H7 (cell line): Measurements from ENCODE around the gene WLS. TPM values are rescaled to one million over a fixed set of nuclear protein-coding genes. Genes with fewer than 3 reads are reported as not detected.

Source experiments
- DNase-seq: peaks from one replicate; pipeline ENCODE4 v3.0.0; 2012
- H3K27me3 ChIP-seq: 2 replicates; pipeline ENCODE4 v1.6.0; 2011; ENCODE audit warnings: mild to moderate bottlenecking, low read length; ENCODE audit not compliant: control insufficient read depth, insufficient read depth
- H3K36me3 ChIP-seq: replicated peaks from 2 replicates; pipeline ENCODE4 v1.5.1; 2011; ENCODE audit warnings: low read length; ENCODE audit not compliant: control insufficient read depth, insufficient read depth
- H3K4me3 ChIP-seq: 2 replicates; pipeline ENCODE4 v1.5.1; 2011; ENCODE audit warnings: low read depth, mild to moderate bottlenecking, control low read depth, low read length, moderate library complexity; ENCODE audit not compliant: insufficient read depth
- total RNA-seq: library from RNA; depleted of rRNA; stranded (reverse); fragments of >200 nt; shearing (Covaris generic); gene quantifications from 2 replicates; pipeline ENCODE4 v1.2.3, GENCODE V29; 2014

Gene WLS
- total RNA-seq, 1 experiment from 2014 or later = 9.5 TPM

DNA sequence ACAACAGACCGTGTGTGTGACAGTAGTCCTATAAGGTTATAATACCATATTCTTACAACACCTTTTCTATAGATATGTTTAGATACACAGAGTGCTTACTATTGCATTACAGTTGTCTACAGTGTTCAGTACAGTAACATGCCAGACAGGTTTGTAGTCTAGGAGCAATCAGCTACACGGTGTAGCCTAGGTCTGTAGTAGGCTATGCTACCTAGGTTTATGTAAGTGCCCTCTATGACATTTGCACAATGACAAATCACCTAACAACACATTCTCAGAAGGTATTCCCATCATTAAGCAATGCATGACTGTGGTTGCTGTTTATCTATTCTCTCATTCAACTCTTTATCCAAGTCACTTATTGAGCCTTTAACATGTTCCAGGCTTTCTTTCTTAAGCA, 1.8 kb upstream of the WLS start:
- DNase-seq = no peak
- H3K36me3 ChIP-seq = no peaks in the 10 kb centered on the region
- peaks cover 78% of the 10 kb centered on the region for H3K27me3 ChIP-seq
- no peak overlapping the region for H3K4me3 ChIP-seq

- Histone ChIP-seq H3K4me3 (no peak overlapping the region; the same call in 1 of the 2 replicates), H3K36me3 (no peaks in the 10 kb centered on the region), H3K27me3 (peaks cover 86% of the 10 kb centered on the region)
- peak; percentile 38 for DNase-seq
Measured at GRCh38 chr1:68233202-68233601, 879 bp upstream of the WLS start.

DNA sequence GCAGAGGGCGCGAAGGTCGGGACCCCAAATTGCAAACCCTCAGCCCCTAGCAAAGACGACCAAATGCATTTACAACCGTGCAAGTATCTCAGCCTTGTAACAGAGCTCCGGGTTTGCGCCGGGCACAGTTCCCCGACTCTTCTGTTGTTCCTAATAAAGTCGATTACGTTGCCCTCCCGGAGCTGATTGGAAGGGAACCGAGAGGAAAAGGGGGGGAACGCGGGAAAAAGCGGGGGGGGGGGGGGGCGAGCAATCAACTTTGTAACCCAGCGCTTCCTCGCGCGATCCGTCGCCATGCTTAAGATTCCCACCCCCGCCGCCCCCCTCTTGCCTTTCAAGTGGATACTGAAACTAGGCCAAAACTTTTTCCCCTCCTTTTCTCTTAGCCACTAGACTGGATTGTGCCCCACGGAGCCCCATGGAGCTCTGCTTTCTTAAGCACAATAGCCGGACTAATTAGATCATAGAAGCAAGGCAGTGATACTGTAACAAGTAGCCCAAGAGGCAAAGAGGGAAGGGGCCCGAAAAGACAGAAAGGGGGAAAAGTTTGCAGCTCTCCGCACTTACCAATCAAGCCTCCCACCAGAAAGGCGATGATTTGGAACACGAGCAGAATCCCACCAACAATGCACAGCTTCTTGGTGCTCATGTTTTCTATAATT, 565 bp downstream of the WLS start:
- H3K36me3 ChIP-seq = no peaks in the 10 kb centered on the region
- DNase-seq = peak; percentile 75
- H3K27me3 ChIP-seq = peaks cover 83% of the 10 kb centered on the region
- peak overlapping the region; percentile 85 for H3K4me3 ChIP-seq

DNA sequence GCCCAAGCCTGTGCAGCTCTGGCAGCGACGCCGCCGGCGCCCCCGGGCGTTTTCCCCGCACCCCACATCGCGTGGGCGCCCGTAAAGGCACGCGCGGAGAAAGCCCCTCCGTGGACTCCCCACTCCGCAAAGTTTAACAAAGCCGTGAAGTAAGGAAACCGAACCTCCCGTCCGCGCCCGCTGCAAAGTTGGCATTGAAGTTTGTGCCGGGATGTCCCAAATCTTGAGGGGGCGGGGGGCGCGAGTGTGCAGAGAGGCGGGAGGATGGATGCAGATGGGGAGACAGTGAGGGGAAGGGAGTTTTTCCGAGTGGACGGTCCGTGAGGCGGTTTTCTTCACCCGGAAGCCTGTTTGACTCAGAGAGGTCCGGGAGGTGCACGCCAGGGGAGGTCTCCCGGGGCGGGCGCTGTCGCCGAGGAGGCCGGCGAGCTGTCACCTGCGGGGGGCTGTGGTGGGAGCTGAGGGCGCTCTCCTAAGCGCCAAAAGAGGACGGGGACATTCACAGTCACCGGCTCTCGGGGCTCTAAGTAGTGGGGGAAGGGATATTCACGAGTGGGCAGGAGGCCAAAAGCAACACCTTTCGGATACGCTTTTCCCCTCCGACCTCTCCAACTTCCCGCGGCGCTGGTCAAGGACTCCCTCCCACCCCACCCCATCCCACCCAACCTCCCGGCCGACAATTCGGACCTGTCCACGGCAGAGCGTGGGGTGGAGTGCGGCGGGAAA, 1.3 kb downstream of the WLS start:
- Histone ChIP-seq H3K27me3 (peaks cover 78% of the 10 kb centered on the region), H3K36me3 (no peaks in the 10 kb centered on the region), H3K4me3 (peak overlapping the region; percentile 85)
- peak; percentile 54 for DNase-seq

- Histone ChIP-seq H3K36me3 (no peaks in the 10 kb centered on the region), H3K4me3 (peak overlapping the region; percentile 85), H3K27me3 (peaks cover 72% of the 10 kb centered on the region)
- peak; percentile 33 for DNase-seq
Measured at GRCh38 chr1:68230484-68230802, 1.9 kb downstream of the WLS start.

DNA sequence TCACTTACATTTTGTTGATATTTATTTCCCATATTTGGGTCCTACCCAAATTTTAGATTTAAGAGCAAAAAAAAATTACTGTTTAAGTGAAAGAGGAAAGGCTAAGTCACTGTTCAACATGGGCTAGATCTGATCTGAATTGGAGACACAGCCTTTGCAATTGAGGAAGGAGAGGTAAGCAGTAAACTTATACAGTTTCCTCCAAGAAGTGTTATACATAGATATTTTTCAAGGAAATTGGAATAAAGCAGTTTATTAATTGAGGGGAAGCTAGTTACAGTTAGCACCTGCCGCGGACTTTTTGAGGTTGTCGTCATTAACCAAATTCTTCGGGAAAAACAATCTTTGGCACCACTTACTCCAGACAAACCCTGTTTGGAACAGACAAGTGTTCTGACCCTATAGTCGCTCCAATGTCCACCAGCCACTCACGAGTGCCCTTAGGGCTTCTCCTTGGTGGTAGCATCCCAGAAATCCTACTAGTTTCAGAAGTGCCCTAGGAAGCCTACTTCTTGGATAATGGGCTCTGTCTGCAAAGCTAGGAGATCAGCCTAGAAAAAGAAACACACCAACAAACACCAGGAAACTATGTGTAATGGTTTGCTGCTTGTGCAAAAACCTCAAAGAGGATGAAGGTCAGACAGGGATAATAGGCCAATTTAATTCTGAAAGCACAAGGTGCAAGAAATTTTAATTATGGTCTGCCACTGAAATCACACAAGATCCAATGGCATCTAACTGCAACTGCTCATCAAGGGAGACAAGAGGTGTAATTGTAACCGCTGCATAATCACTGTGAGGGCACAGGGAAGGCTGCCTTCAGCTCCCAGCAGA, 2.5 kb downstream of the WLS start:
- Histone ChIP-seq H3K27me3 (peaks cover 67% of the 10 kb centered on the region), H3K4me3 (no peak overlapping the region), H3K36me3 (no peaks in the 10 kb centered on the region)
- no peak for DNase-seq

DNA sequence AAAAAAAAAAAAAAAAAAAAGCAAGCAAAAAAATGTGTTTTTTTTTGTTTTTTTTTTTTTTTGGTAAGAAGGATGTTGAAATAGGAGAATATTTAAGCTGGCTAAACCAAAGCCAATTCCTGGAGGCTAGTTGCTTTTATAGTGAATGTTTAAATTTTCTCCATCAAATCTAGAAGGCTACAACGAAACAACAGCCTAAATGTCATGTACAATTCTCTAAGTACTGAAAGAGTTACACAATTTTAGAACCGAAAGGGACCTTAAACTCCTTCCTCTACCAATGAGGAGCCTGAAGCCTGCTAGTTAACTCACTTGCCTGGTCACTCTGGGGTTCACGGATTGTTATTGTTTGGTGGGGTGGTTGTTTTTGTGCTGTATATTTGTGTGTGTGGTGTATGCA, 3.5 kb downstream of the WLS start:
- Histone ChIP-seq H3K27me3 (peaks cover 57% of the 10 kb centered on the region), H3K4me3 (no peak overlapping the region), H3K36me3 (no peaks in the 10 kb centered on the region)
- no peak for DNase-seq

- DNase-seq = no peak
- no peak overlapping the region for H3K4me3 ChIP-seq
- H3K27me3 ChIP-seq = peaks cover 46% of the 10 kb centered on the region
- H3K36me3 ChIP-seq = no peaks in the 10 kb centered on the region
Measured at GRCh38 chr1:68227598-68227997, 4.7 kb downstream of the WLS start.

DNA sequence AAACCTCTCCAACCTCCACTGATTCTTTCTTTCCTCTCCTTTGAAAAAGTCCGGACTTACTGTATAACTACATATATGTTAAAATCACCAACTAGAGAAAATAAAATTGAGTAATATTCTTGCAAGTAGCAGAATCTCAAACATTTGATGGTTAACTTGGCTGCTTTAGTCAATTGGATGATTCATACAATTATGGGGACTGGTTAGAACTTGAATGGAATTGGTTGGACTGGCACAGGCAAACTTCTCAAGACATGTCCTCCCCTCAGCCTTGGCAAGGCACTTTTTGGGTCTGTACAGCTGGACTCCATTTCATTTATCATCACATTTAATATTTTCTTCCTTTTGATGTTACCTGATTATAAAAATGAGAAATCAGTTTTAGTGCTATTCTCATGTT, 6.5 kb downstream of the WLS start:
- H3K36me3 ChIP-seq = no peaks in the 10 kb centered on the region
- no peak for DNase-seq
- H3K27me3 ChIP-seq = peaks cover 31% of the 10 kb centered on the region
- H3K4me3 ChIP-seq = no peak overlapping the region

DNA sequence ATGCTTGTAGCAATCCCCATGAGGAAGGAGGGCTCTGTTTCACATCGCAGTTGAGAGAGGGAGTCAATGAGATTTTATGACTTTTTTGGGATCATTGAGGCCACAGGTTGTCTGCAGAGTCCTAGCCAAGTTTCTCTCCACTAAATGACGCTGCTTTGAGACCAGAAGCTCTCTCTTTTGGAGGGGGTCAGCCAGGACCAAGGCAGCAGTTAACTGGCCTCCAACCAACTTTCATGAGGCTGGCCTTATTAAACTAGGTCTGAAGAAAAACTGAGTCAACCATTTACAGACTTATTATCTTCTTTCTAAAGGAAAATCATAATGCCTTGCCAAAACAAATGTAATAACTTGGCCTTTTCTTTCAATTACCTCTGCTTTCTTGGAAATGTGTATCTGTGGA, 8.6 kb downstream of the WLS start:
- H3K36me3 ChIP-seq = no peaks in the 10 kb centered on the region
- H3K27me3 ChIP-seq = peaks cover 11% of the 10 kb centered on the region
- H3K4me3 ChIP-seq = no peak overlapping the region
- DNase-seq = no peak

- Histone ChIP-seq H3K27me3 (peaks cover 2% of the 10 kb centered on the region; the same call in 1 of the 2 replicates), H3K4me3 (no peak overlapping the region), H3K36me3 (no peaks in the 10 kb centered on the region)
- no peak for DNase-seq
Measured at GRCh38 chr1:68221980-68222373, 10.3 kb downstream of the WLS start.

- no peak for DNase-seq
- H3K27me3 ChIP-seq = peaks cover 2% of the 10 kb centered on the region; the same call in 1 of the 2 replicates
- no peak overlapping the region for H3K4me3 ChIP-seq
- no peaks in the 10 kb centered on the region for H3K36me3 ChIP-seq
Measured at GRCh38 chr1:68221001-68221979, 11.0 kb downstream of the WLS start.

GRCh38 chr1:68220420-68220819, 11.9 kb downstream of the WLS start:
- Histone ChIP-seq H3K36me3 (no peaks in the 10 kb centered on the region), H3K4me3 (no peak overlapping the region), H3K27me3 (peaks cover 2% of the 10 kb centered on the region; the same call in 1 of the 2 replicates)
- no peak for DNase-seq

DNA sequence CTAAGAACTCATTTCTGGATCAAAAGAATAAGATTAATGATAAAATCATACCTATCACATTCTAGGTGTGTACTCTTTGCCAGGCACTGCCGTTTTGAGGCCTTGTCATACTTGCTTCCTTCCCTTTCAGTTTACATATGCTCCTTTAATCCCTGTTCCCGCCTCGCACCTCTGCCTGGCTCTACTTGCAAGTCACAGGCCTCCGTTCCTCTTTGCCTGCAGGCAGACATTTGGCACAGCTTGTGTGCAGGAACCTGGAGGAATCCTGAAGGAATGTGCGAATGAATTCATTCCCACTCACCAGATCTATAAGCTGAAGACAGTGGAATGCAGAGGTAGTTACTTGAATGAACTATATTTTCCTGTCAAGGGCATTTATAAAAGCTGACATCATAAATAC, 13.8 kb downstream of the WLS start:
- peak; percentile 21 for DNase-seq
- H3K4me3 ChIP-seq = no peak overlapping the region

More for the DNA sequence above, 13.8 kb downstream of the WLS start:
- H3K36me3 ChIP-seq = no peaks in the 10 kb centered on the region
- 0 out of 2 replicates have a peak, but pooled peaks cover 2% of the 10 kb centered on the region for H3K27me3 ChIP-seq
